Trophoblast cell (in vitro differentiated cells and primary cell): ENCODE measurements around the gene ZNF536.

Experiments
- DNase-seq, 2 donors: peaks; one replicate each; pipeline ENCODE4 v3.0.0-alpha.2; 2016
- H2AFZ ChIP-seq: 2 replicates; pipeline ENCODE4 v1.6.1; 2013; ENCODE audit warnings: low read length, moderate library complexity, mild to moderate bottlenecking; ENCODE audit not compliant: insufficient read depth, poor library complexity
- H2AK5ac ChIP-seq: 2 replicates; pipeline ENCODE4 v1.6.1; 2013; ENCODE audit warnings: mild to moderate bottlenecking, low read length
- H2BK120ac ChIP-seq: 2 replicates; pipeline ENCODE4 v1.6.1; 2013; ENCODE audit warnings: low read length, mild to moderate bottlenecking, moderate library complexity; ENCODE audit not compliant: insufficient read depth, poor library complexity
- H2BK12ac ChIP-seq: 2 replicates; pipeline ENCODE4 v1.6.1; 2013; ENCODE audit warnings: mild to moderate bottlenecking, low read length, moderate library complexity
- H2BK5ac ChIP-seq: 2 replicates; pipeline ENCODE4 v1.6.1; 2013; ENCODE audit warnings: low read length, low read depth, moderate library complexity, mild to moderate bottlenecking; ENCODE audit not compliant: poor library complexity
- H3K14ac ChIP-seq: 2 replicates; pipeline ENCODE4 v1.6.1; 2013; ENCODE audit warnings: mild to moderate bottlenecking, low read length
- H3K18ac ChIP-seq: 2 replicates; pipeline ENCODE4 v1.6.1; 2013; ENCODE audit warnings: mild to moderate bottlenecking, low read length
- H3K23ac ChIP-seq: 2 replicates; pipeline ENCODE4 v1.6.1; 2013; ENCODE audit warnings: low read length
- H3K27ac ChIP-seq: 2 replicates; pipeline ENCODE4 v1.5.1; 2013; ENCODE audit warnings: low read depth, mild to moderate bottlenecking, inconsistent platforms, low read length, moderate library complexity
- H3K27me3 ChIP-seq: 2 replicates; pipeline ENCODE4 v1.6.1; 2013; ENCODE audit warnings: inconsistent platforms, mild to moderate bottlenecking, low read length, moderate library complexity; ENCODE audit not compliant: insufficient read depth
- H3K36me3 ChIP-seq, 2 experiments: 1 replicate in 1 of 2; 2 replicates in 1 of 2; pipeline ENCODE4 v1.6.1; 2013; ENCODE audit warnings: low read length in 2 of 2, mild to moderate bottlenecking in 2 of 2, moderate library complexity in 1 of 2; ENCODE audit not compliant: insufficient read depth in 2 of 2, control insufficient read depth in 1 of 2
- H3K4ac ChIP-seq: 2 replicates; pipeline ENCODE4 v1.6.1; 2013; ENCODE audit warnings: low read depth, mild to moderate bottlenecking, low read length, moderate library complexity
- H3K4me1 ChIP-seq, 2 experiments: 1 replicate in 1 of 2; 2 replicates in 1 of 2; pipeline ENCODE4 v1.6.1; 2013; ENCODE audit warnings: low read length in 2 of 2, mild to moderate bottlenecking in 2 of 2, moderate library complexity in 1 of 2; ENCODE audit not compliant: insufficient read depth in 2 of 2, control insufficient read depth in 1 of 2
- H3K4me2 ChIP-seq: 2 replicates; pipeline ENCODE4 v1.6.1; 2013; ENCODE audit warnings: inconsistent platforms, mild to moderate bottlenecking, low read length, moderate library complexity
- H3K4me3 ChIP-seq: 2 replicates; pipeline ENCODE4 v1.5.1; 2013; ENCODE audit warnings: mild to moderate bottlenecking, low read depth, low read length, inconsistent platforms
- H3K79me1 ChIP-seq: one replicate; pipeline ENCODE4 v1.6.1; 2013; ENCODE audit warnings: low read length
- H3K79me2 ChIP-seq: 2 replicates; pipeline ENCODE4 v1.6.1; 2013; ENCODE audit warnings: low read length, mild to moderate bottlenecking; ENCODE audit not compliant: control insufficient read depth, insufficient read depth, poor library complexity
- H3K9ac ChIP-seq: 2 replicates; pipeline ENCODE4 v1.6.1; 2013; ENCODE audit warnings: mild to moderate bottlenecking, low read length
- H3K9me3 ChIP-seq: 2 replicates; pipeline ENCODE4 v1.6.1; 2013; ENCODE audit warnings: low read depth, mild to moderate bottlenecking, control low read depth, inconsistent platforms, low read length; ENCODE audit not compliant: insufficient read depth
- H4K12ac ChIP-seq: 2 replicates; pipeline ENCODE4 v1.6.1; 2013; ENCODE audit warnings: low read depth, mild to moderate bottlenecking, low read length, moderate library complexity
- H4K8ac ChIP-seq: 2 replicates; pipeline ENCODE4 v1.6.1; 2013; ENCODE audit warnings: low read depth, mild to moderate bottlenecking, low read length, moderate library complexity
- H4K91ac ChIP-seq: one replicate; pipeline ENCODE4 v1.6.1; 2013; ENCODE audit warnings: low read depth, mild to moderate bottlenecking, low read length, moderate library complexity
- WGBS: extraction: QIAGEN DNeasy Blood & Tissue Kit; methylation state at CpG from one replicate; pipeline ENCODE4 v1.1.7; 2013; ENCODE audit warnings: missing lambda C conversion rate; ENCODE audit not compliant: insufficient read length, insufficient coverage; ENCODE audit errors: extremely low coverage; 5-methylcytosine and 5-hydroxymethylcytosine counted together

ZNF536 gene

GRCh38 chr19:30590596-30591229 is 218.5 kb downstream of the ZNF536 start:
- Histone ChIP-seq H3K36me3 (no peaks in the 10 kb centered on the region), H3K79me1 (no peaks in the 10 kb centered on the region), H3K18ac (no peak overlapping the region), H2BK12ac (no peak overlapping the region), H4K91ac (no peak overlapping the region), H2BK120ac (no peak overlapping the region), H3K27me3 (no peaks in the 10 kb centered on the region), H4K8ac (no peak overlapping the region), H3K14ac (no peak overlapping the region), H3K9ac (no peak overlapping the region), H3K4ac (no peak overlapping the region), H3K79me2 (no peaks in the 10 kb centered on the region), H4K12ac (no peak overlapping the region), H2AK5ac (no peak overlapping the region), H3K9me3 (peaks cover 2% of the 10 kb centered on the region), H3K23ac (no peak overlapping the region), H3K4me3 (no peak overlapping the region), H2BK5ac (no peak overlapping the region), H3K4me2 (no peak overlapping the region), H3K4me1 (no peaks in the 10 kb centered on the region), H2AFZ (no peak overlapping the region), H3K27ac (no peak overlapping the region)
- no peak for DNase-seq
- WGBS, result no CpG with 5 or more reads among the region's 1 CpG

DNA sequence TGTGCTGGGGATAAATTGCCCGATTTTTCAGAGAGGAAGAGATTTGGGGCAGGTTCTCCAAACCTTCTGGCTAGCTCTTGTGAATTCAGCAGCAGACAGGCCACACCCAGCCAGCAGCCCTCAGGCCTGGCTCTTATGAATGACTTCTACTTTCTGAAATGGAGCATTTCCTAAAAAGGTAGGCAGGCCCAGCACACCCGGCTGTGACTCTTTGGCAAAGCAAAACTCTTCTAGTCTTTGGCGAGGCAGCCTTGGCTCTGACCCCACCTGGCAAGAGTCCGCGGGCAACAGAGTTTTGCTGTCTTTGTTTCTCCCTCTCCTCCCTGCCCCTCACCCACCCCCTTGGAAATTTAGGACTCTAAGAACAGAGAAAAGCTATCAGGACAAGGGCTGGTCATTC is 221.2 kb downstream of the ZNF536 start:
- no peaks in the 10 kb centered on the region for H3K79me1 ChIP-seq
- no peaks in the 10 kb centered on the region for H3K79me2 ChIP-seq
- H3K9me3 ChIP-seq, result no peaks in the 10 kb centered on the region
- H2AFZ ChIP-seq, result no peak overlapping the region
- H3K4me1 ChIP-seq, result no peaks in the 10 kb centered on the region
- H3K36me3 ChIP-seq, result no peaks in the 10 kb centered on the region
- H2BK12ac ChIP-seq, result no peak overlapping the region
- H3K27me3 ChIP-seq, result no peaks in the 10 kb centered on the region
- H4K8ac ChIP-seq, result no peak overlapping the region
- H2AK5ac ChIP-seq, result no peak overlapping the region
- no peak overlapping the region for H3K9ac ChIP-seq
- H3K14ac ChIP-seq, result no peak overlapping the region
- H4K12ac ChIP-seq, result no peak overlapping the region
- no peak overlapping the region for H3K4ac ChIP-seq
- H2BK120ac ChIP-seq, result no peak overlapping the region
- H3K4me3 ChIP-seq, result no peak overlapping the region
- WGBS, result no CpG with 5 or more reads among the region's 5 CpGs
- H2BK5ac ChIP-seq, result no peak overlapping the region
- H4K91ac ChIP-seq, result no peak overlapping the region
- DNase-seq, result no peak
- H3K27ac ChIP-seq, result no peak overlapping the region
- no peak overlapping the region for H3K4me2 ChIP-seq
- no peak overlapping the region for H3K18ac ChIP-seq
- no peak overlapping the region for H3K23ac ChIP-seq

DNA sequence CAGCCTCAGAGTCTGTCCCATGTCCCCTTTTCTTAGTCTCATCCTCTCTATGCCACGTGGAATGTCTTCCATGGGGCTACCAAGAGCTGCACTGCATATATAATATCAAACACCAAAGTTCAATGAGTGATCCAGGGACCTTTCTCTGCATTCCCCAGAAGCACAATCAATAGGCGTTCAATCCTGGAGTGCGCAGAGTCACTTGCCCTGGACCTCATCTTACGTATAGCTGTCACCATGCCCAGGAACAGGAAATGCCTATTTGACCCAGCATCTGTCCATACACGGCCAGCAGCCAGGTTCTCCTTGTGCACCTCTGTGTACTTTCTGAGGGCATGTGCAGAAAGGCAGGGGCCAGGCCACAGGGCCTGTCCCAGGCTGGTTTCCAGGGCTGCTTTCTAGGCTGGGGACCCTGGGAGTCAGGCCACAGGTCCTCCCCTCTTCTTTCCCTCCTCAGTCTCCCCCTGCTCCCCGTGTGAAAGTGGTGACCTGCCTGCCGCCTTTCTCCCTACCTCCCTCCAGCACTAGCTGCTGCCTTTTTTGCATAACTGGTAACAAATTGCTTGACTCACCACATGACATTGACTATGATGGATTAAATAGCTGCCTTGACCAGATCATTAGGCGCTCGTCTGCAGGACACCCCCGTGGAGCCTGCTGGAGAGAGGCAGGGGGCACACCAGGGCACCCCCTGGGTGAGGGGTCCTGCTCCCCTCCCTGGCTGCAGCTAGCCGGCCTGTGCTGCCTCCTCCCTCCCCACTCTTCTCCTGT is 222.0 kb downstream of the ZNF536 start:
- H4K8ac ChIP-seq, result no peak overlapping the region
- no peak overlapping the region for H3K14ac ChIP-seq
- H3K79me1 ChIP-seq, result no peaks in the 10 kb centered on the region
- no peaks in the 10 kb centered on the region for H3K79me2 ChIP-seq
- WGBS, result no CpG with 5 or more reads among the region's 11 CpGs
- H3K27me3 ChIP-seq, result no peaks in the 10 kb centered on the region
- H3K4me3 ChIP-seq, result no peak overlapping the region
- DNase-seq, result no peak
- no peaks in the 10 kb centered on the region for H3K36me3 ChIP-seq
- H4K12ac ChIP-seq, result no peak overlapping the region
- H3K27ac ChIP-seq, result no peak overlapping the region
- no peak overlapping the region for H3K9ac ChIP-seq
- H2BK12ac ChIP-seq, result no peak overlapping the region
- H3K9me3 ChIP-seq, result no peaks in the 10 kb centered on the region
- no peaks in the 10 kb centered on the region for H3K4me1 ChIP-seq
- H2AFZ ChIP-seq, result no peak overlapping the region
- H3K4ac ChIP-seq, result no peak overlapping the region
- no peak overlapping the region for H2BK5ac ChIP-seq
- H3K18ac ChIP-seq, result no peak overlapping the region
- no peak overlapping the region for H4K91ac ChIP-seq
- H2BK120ac ChIP-seq, result no peak overlapping the region
- no peak overlapping the region for H3K4me2 ChIP-seq
- no peak overlapping the region for H2AK5ac ChIP-seq
- no peak overlapping the region for H3K23ac ChIP-seq

DNA sequence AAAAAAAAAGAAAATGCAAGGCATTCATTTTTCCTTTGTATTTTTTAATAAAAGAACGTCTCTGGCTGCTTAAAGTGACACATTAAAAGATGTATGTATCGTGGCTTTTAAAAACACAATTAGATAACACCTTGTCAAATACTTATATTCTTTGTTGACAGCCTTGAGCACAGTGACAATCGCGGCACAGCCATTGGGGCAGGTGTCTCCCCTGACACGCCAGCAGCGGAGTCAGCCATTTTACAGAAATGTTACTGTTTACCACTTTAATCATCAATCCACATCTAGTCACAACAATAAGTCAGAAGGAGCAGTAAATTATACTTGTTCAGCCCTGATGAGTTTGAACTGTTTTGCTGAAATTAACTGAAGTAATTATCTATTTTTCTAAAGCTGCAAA is 224.1 kb downstream of the ZNF536 start:
- no peak overlapping the region for H4K12ac ChIP-seq
- no peak overlapping the region for H4K8ac ChIP-seq
- H3K4ac ChIP-seq, result no peak overlapping the region
- H3K18ac ChIP-seq, result no peak overlapping the region
- H3K4me2 ChIP-seq, result no peak overlapping the region
- H3K79me1 ChIP-seq, result no peaks in the 10 kb centered on the region
- no peaks in the 10 kb centered on the region for H3K27me3 ChIP-seq
- no peak overlapping the region for H2BK12ac ChIP-seq
- no peak overlapping the region for H3K4me3 ChIP-seq
- no peak overlapping the region for H3K23ac ChIP-seq
- H4K91ac ChIP-seq, result no peak overlapping the region
- H2BK120ac ChIP-seq, result no peak overlapping the region
- H2BK5ac ChIP-seq, result no peak overlapping the region
- H3K79me2 ChIP-seq, result no peaks in the 10 kb centered on the region
- no peak overlapping the region for H2AK5ac ChIP-seq
- peaks cover 2% of the 10 kb centered on the region for H3K9me3 ChIP-seq
- H3K36me3 ChIP-seq, result no peaks in the 10 kb centered on the region
- no peak for DNase-seq
- no CpG with 5 or more reads among the region's 6 CpGs for WGBS
- no peaks in the 10 kb centered on the region for H3K4me1 ChIP-seq
- no peak overlapping the region for H3K9ac ChIP-seq
- no peak overlapping the region for H3K14ac ChIP-seq
- H3K27ac ChIP-seq, result no peak overlapping the region
- no peak overlapping the region for H2AFZ ChIP-seq
